Liver (tissue), 3 donors: ENCODE data around the gene NTM.

Experiments used
- FOXA1 ChIP-seq: IDR thresholded peaks from 2 replicates; pipeline ENCODE4 v1.6.1; 2016; ENCODE audit warnings: antibody characterized with exemption
- HNF4G ChIP-seq: IDR thresholded peaks from 2 replicates; pipeline ENCODE4 v1.6.1; 2016; ENCODE audit warnings: antibody characterized with exemption
- YY1 ChIP-seq: IDR thresholded peaks from 2 replicates; pipeline ENCODE4 v1.6.1; 2016; ENCODE audit warnings: antibody characterized with exemption, mild to moderate bottlenecking
- TF ChIP-seq, protein P1 (sequence below): fragments of 150-350 bp; IDR thresholded peaks from 2 replicates; pipeline ENCODE4 v1.5.1; 2017; ENCODE audit warnings: improper control_type of control experiment, low read depth, low read length; ENCODE audit not compliant: missing input control
- TF ChIP-seq, protein P2 (sequence below): IDR thresholded peaks from 2 replicates; pipeline ENCODE4 v1.6.1; 2016; ENCODE audit warnings: antibody characterized with exemption, mild to moderate bottlenecking
- donor health status: healthy.
- donor health status: healthy.

DNA sequence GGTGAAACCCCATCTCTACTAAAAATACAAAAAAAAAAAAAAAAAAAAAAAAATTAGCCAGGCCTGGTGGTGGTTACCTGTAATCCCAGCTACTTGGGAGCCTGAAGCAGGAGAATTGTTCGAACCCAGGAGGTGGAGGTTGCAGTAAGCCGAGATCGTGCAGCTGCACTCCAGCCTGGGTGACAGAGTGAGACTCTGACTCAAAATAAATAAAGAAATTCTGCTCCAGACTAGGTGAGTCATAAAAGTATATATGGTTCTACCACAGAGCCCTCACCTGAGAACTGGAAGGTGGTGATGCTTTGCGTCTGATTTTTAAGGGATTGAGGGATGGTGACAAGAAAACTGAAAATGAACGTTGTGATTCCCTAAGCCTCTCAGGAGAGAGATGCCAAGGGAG is 58.4 kb downstream of the NTM start:
- TF ChIP-seq, protein P1, sequence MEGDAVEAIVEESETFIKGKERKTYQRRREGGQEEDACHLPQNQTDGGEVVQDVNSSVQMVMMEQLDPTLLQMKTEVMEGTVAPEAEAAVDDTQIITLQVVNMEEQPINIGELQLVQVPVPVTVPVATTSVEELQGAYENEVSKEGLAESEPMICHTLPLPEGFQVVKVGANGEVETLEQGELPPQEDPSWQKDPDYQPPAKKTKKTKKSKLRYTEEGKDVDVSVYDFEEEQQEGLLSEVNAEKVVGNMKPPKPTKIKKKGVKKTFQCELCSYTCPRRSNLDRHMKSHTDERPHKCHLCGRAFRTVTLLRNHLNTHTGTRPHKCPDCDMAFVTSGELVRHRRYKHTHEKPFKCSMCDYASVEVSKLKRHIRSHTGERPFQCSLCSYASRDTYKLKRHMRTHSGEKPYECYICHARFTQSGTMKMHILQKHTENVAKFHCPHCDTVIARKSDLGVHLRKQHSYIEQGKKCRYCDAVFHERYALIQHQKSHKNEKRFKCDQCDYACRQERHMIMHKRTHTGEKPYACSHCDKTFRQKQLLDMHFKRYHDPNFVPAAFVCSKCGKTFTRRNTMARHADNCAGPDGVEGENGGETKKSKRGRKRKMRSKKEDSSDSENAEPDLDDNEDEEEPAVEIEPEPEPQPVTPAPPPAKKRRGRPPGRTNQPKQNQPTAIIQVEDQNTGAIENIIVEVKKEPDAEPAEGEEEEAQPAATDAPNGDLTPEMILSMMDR: no peak
- TF ChIP-seq HNF4G: no peak
- no peak for TF ChIP-seq FOXA1
- TF ChIP-seq YY1: no peak
- TF ChIP-seq, protein P2, sequence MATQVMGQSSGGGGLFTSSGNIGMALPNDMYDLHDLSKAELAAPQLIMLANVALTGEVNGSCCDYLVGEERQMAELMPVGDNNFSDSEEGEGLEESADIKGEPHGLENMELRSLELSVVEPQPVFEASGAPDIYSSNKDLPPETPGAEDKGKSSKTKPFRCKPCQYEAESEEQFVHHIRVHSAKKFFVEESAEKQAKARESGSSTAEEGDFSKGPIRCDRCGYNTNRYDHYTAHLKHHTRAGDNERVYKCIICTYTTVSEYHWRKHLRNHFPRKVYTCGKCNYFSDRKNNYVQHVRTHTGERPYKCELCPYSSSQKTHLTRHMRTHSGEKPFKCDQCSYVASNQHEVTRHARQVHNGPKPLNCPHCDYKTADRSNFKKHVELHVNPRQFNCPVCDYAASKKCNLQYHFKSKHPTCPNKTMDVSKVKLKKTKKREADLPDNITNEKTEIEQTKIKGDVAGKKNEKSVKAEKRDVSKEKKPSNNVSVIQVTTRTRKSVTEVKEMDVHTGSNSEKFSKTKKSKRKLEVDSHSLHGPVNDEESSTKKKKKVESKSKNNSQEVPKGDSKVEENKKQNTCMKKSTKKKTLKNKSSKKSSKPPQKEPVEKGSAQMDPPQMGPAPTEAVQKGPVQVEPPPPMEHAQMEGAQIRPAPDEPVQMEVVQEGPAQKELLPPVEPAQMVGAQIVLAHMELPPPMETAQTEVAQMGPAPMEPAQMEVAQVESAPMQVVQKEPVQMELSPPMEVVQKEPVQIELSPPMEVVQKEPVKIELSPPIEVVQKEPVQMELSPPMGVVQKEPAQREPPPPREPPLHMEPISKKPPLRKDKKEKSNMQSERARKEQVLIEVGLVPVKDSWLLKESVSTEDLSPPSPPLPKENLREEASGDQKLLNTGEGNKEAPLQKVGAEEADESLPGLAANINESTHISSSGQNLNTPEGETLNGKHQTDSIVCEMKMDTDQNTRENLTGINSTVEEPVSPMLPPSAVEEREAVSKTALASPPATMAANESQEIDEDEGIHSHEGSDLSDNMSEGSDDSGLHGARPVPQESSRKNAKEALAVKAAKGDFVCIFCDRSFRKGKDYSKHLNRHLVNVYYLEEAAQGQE: no peak
